GM21723 (cell line): ENCODE results near the gene GJD2.

ENCODE experiments used
- ATAC-seq: cut with Tn5 transposase; IDR thresholded peaks from one replicate; pipeline ENCODE4 v1.9.1; 2021; ENCODE audit warnings: mild to moderate bottlenecking, moderate library complexity; ENCODE audit not compliant: unreplicated experiment

Gene GJD2

DNA sequence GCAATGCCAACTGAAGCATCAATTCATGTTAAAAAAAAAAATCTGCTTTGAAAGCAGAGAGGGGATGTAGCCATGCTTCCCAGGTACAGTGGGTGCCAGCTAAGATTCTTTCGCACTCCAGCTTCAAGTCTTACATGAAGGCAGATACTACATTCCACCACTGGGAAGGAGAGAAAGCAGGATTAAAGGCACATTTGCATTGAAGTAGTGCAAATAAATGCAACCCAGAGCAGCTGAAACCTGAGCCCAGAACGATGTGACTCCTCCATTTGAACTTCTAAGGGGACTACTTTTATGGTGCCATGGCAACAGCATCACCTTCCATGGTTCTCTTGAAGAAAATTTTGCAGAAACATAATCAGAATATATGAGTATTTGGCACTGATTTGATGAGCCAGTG lies 19.1 kb upstream of the GJD2 start:
- no peak for ATAC-seq

DNA sequence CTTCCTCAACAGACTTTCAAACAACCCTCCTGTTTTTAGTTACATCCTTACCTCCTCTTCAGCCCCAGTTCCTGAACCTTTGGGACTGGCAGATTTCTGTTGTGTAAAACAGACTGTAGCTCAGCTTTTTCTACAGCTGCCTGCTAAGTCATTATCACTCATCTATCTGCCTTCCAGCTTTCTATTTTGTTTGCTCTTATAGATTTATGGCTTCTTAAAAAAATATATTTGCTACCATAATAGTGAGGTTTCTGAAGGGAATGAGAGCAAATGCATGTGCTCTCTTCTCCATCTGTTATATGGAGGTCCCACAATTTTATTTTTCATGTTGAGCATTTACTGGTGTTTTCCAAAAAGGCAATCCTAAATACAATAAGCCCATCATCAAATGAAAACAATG lies 18.2 kb upstream of the GJD2 start:
- no peak for ATAC-seq

DNA sequence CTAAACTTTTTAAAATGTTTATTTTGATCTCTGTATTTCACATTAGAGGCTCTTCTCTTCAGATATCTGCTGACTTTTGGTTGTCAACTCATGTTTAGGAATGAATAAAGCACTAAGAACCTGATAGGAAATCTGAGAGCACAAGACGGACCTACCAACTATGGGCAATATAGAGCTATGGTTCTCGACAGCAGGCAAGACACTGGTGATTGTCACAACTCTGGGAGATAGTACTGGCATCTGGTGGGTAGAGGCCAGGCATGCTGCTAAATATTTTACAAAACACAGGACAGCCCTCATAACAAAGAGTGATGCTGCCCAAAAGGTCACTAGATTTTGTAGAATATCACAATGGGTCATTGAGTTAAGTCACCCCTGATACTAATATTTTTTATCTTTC lies 17.5 kb upstream of the GJD2 start:
- ATAC-seq, result no peak

DNA sequence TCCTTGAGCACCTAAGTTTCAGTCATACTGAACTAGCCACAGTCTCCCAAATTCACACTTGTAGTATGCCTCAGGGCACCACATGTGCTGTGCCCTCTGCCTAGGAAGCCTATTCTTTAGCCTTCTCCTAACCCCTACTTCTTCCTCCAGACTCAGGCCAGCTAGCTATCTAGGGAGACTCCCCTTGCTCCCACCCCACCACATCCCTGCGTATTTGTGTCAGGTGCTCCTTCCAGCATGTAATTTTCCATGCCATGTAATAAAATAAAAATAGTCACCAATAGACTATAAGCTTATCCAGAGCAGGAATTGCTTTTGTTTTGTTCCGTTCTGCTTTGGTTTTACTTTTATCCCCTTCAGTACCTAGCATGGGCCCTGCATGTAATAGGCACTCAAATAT lies 14.9 kb upstream of the GJD2 start:
- ATAC-seq, result no peak

DNA sequence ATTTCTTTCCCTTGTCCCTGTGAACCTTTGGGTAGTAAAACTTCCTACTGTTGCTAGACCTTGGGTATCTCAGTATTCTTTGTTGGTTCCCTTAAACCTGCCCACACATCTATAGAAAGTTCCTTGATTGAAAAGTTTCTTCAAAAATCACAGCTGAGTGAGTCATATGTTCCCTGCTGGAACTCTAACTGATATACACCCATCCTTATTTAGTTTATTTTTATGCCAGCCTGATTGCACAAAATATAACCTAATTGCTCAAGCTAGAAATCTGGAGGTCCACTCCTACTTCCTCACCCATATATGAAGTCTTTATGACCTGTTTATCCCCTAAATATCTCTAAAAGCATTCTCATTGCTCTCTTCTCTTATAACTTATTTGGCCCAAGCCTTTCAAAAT lies 13.7 kb upstream of the GJD2 start:
- no peak for ATAC-seq

DNA sequence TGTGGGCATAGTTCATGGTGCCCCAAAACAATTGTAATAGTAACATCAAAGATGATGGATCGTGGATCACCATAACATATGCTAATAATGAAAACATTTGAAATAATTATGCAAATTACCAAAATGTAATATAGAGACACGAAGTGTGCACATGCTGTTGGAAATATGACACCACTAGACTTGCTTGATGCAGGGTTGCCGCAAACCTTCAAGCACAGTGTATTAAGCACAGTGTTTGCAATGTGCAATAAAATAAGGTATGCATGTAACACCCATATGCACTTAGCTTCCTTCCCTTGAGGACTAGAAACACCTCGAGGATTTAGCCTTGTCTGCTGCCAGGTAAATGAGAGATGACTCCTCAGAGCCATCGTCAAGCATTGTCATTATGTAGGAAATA lies 10.9 kb upstream of the GJD2 start:
- ATAC-seq, result no peak

DNA sequence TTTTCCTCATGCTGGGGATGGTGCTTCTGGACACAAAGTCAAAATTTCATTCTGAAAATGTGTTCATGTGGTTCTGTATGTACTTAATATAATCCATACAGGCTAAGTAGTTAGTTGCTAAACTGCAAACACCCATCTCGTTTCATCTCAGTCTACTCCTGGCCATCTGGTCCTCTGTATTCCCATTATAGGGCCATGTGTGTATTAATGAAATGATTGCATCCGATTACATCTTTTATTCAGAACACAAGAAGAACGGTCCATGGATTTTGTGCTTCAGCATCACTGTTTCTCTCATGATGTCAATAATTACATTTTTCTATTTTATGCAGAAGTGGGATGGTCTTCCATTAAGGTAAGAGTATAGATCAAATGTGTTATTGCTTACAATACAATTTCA lies 6.1 kb upstream of the GJD2 start:
- ATAC-seq, result no peak

DNA sequence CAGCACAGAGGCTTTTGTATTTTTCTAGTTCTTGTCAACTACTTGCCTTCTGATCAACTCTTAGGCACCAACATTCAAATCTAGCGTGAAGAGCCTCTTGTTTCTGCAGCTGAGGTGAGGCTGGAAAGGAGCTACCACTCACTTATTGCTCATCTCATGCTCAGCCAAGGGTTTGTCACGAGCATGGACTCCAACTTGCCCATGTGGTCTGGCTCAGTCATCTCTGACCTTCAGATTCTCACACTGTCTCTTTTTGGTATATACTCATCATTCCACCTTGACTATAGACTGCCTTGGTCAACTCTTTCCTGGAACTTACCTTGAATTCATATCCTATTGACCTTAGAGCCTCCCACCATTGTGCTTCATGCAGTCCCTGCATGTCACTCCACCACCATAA lies 5.2 kb upstream of the GJD2 start:
- no peak for ATAC-seq

DNA sequence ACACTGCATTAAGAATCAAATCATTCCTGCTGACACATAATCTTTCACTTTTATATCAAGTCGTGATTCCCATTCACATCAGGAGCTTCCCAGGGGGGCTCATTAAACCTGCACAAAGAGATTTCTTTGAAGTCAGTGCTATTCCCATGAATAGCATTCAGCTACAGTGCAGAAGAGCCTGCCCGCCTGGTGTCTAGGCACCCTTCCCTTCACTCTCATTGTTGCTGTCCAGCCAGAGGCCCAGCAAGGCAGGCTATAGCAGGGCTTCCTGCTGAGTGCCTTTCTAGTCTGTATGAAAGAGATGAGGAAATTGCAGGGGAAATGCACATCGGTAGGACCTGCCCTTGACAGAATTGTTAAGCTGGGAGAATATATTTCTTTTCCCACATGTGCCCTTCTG lies 4.5 kb upstream of the GJD2 start:
- ATAC-seq, result no peak

DNA sequence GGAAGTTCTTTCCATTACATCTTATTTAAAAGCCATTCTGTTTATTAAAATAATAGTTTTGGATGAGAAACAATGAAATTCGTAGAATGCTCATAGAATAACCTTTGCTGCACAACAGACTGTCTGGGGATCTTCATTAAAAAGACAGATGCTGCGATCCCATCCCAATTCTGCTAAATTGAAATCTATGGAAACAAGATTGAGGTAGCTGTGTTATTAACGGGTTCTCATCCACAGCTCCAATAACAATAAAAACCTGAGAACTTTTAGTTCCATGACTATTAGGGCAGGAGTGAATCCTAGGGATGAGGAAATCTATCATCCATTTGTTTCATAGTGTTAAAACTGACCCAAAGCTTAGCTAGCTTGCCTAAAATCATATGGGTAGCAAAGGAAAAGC lies 2.5 kb upstream of the GJD2 start:
- no peak for ATAC-seq

DNA sequence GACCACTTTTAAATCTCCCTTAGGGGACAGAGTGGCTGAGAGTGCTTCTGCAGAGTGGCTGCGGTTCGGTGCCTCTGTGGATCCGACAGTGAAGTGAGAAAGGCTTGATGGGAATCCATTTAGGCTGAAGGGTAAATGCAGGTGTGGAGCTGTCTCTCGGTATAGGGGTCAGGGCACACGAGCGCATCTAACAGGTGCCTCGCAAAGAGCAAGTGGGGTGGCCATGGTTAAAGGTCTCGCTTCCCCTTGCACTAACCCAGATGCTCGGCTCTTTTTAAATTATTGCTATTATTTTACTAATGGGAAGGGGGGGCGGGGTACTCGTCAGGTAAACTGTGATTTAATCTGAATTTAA lies 598 bp upstream of the GJD2 start:
- ATAC-seq, result no peak

DNA sequence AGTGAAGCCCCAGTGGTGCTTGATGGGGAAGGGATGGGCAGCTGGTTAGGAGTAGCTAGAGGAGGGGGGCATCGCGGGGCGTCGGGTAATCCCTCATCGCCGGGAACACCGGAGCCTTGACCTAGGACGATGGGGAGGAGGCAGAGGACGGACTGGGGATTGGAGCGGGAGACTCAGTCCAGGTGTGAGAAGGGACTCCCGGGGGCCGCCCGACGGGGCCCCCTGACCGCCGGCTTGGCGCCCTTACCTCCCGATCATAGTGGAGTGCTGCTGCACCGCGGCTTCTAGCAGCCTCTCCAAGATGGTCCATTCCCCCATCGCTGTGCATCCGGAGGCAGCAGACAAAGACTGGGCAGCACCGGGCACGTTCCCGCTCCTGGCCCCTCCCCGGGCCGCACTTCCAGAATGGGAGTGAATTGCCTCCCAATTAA lies 612 bp downstream of the GJD2 start:
- ATAC-seq, result no peak

DNA sequence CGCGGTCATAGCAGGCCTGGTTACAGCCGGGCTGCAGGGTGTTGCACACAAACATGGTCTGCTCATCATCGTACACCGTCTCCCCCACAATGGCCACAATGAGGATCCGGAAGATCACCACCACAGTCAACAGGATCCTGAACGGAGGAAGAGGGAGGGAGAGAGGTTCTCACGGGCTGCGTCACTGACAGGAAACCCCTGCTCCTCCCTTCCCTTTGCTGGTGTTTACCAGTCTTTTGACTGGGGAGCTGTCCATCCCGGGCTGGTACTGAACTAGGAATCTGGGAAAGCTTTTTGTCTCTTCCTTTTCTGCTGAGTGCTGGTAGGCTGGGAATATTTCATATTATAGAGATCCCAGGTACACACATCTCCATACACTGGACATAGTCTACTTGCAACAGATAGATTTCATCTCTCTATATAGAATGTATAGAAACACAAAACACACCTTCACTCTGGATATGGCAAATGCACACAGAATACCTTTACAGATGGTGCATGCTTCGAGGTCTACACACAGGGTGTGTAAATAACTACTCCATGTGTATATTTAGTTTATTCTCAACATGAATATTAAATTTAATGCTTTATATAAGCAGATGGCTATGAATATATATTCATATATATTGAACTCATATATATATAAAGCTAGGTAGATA lies 1.4 kb downstream of the GJD2 start:
- ATAC-seq, result no peak

DNA sequence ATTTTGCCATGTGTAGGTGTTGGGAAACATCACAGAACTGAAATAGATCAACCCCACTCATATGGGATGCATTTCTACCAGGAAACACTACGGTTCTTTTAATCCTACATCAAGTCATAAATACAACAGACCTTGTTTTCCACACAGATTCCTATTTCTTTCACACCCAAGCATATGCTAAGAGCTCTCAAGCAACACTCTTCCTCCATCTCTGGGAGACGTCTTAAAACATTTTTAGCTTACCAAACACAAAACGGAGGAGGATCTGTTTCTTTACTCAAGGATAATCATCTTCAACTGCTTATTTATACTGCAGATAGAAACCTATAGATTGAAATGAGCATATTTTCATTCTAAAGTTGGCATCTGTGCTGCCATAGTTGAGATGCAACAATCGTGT lies 5.1 kb downstream of the GJD2 start:
- ATAC-seq, result no peak

DNA sequence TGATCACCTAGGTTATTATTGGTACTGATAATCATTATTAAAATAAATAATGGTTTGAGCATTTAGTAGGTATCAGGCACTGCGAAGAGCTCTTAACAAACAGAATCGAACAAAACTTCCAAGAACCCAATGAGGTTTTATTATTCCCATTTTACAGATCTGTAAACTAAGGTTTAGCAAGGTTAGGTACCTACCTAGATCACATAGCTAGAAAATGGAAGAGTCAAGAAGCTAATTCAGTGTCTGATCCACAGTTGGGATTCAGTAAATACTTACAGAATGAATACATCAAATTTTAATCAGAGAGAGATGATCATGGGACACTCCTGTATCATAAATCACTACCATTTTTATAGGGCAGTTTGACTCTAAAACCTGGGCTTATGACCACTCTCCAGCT lies 15.5 kb downstream of the GJD2 start:
- no peak for ATAC-seq

DNA sequence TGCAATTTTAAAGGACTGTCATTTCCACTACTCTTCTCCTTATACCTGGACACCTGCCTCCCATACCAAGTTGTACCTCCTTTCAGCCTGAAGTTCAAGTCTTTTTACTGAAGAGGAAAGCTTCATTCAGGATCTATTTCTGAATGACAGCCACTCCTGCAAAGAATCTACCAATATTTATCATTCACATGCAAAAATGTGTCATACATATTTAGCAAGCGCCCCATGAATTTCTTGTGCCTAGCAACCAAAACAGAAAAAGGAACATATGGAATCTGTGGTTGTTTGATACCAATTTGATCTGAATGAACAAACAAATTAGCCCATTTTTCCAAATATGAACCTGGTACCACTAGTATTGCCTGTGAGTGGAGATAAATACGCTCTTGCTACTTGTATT lies 16.8 kb downstream of the GJD2 start:
- no peak for ATAC-seq

DNA sequence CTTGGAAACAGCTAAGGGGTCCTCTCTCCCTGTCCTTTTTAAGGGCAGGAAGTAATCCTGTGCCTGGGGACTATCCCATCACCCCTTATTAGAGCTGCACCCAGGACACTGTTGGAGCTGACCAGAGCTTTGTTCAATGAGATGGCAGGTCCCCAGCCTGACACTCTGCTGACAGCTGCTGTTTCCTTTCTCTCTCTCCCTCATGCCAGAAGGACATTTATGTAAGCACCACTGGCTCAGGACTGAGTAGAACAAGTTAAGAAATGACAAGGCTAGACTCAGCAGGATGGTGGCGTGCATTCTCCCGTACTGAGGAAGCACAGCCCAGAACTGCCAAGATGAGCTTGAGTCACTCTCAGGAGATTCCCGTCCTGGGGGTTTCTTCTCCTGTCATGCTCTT lies 17.3 kb downstream of the GJD2 start:
- no peak for ATAC-seq

DNA sequence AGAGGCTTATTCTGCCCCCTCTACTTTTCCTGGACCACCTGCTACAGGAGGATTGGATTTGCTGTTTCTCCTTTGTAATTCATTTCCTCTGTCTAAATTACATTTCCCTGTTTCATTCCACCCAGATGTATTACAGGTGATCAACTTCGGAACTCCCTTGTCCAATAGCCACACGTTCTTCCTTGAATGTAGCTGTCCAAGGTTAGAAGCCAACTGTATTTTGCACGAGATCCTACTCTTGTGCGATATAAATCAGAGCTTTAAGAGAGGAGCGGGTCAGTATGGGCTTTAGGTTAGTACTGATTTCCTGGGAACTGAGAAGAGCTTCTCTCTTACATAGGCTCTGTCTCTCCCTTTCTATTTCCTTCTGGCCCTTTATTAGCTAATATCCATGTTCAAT lies 20.5 kb downstream of the GJD2 start:
- no peak for ATAC-seq

DNA sequence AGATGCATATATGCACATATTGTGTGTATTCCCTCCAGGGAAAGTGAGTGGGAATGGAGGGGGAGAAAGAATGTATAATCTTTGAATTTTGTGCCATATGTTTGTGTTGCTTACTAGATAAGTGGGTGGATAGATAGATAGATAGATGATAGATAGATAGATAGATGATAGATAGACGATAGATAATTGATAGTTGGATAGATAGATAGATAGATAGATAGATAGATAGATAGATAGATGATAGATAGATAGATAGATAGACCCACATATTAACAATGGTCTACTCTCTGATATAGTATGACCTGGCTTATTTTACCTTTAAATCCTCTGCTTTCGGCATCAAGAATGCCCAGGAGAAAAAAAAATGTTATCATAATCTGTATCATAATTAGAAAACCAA lies 21.2 kb downstream of the GJD2 start:
- ATAC-seq, result no peak

DNA sequence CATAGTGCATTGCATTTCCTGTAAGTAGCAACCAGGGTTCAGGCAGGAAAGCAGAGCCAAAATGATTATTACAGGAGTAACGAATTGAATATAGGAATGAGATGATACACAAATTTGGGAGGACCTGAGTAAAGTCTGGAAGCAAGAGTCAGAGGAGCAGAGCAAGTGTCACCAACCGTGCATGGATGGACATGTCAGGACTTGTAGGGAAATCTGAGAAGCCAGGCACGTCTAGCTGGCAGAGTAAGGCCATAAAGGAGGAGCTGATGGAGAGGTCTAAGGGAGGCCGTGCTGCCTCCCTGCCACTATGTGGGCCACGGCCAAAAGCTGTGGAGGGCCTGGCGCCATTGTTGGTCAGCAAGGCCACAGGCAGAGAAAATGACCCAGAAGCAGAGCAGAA lies 22.4 kb downstream of the GJD2 start:
- no peak for ATAC-seq

DNA sequence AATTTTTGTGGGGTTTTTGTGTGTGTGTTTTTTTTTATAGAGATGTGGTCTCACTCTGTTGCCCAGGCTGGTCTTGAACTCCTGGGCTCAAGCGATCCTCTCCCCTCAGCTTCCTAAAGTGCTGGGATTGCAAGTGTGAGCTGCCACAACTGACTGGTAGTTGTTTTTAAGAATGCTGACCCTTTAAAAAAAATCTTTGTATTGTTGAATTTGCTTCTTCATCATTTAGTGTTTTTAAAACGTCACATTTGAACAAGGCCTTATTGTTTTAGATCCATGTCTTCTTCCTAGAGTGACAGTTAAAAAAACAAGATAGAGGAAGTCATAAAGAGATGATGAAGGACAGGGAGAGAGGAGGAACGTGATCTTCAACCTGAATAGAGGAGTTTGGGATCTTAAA lies 24.1 kb downstream of the GJD2 start:
- ATAC-seq, result no peak

DNA sequence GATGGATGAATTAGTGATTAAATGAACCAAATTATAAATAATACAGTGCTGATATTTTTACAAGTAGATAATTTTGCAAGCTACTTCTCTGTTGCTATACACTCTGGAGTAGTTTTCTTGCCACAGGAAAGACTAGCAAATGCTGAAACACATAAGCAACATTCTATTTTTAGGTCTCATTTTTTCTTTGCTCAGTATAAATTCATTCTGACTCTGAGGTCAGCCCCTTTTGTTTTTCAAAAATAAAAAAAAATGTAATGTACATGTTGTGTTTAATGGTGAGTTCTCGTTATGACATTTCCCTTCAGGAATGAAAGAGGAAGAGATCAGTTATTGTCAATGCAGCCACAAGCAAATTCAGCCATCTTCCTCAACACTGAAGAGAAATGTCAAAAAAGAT lies 24.9 kb downstream of the GJD2 start:
- no peak for ATAC-seq

DNA sequence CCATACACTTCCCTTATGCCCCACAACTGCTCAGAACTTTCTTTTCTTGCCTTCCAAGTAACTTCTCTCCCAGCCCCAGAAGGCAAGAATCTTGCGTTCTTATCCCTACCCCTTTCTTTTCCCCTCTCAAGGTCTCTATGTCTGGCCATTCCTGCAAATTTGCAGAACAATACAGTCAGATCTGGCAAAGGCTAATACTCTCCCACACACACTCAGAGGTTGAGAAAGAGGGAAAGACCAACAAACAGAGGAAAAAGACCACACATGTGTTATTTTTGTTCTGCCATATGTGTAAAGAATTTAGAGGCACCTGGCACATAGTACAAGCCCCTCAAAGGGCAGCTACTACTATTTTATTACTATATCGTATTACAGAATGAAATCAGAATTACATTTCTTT lies 25.7 kb downstream of the GJD2 start:
- no peak for ATAC-seq
